HG03025 (cell line): ENCODE measurements around the gene CCNT1.
"Not testable (repeated sequence)": the region's sequence is repeated elsewhere in the genome, so short reads cannot be mapped to it uniquely, and the experiment has no call there.

Source experiments
- ATAC-seq: cut with Tn5 transposase; IDR thresholded peaks from one replicate; pipeline ENCODE4 v1.9.1; 2021; ENCODE audit warnings: mild to moderate bottlenecking, moderate library complexity; ENCODE audit not compliant: unreplicated experiment, low FRiP score

CCNT1 gene

DNA sequence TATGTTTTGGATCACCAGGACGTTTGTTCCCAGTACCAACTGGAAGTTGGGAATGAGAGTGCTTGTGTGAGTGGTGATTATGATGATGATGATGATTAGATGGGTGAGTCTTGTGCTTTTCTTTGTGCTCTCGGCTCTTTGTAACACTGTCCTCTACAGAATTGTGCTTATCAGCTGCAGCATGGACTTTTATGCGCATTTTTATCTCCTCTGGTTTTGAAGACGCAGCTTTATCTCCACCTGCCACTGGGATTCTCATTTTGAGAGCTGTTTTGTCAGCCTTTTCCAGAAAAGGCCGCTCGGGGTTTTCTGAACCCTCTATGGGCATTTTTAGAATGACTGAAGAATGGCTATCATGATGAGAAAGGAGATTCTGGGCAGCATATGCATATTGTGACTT is 22.9 kb downstream of the CCNT1 start:
- ATAC-seq: no peak

DNA sequence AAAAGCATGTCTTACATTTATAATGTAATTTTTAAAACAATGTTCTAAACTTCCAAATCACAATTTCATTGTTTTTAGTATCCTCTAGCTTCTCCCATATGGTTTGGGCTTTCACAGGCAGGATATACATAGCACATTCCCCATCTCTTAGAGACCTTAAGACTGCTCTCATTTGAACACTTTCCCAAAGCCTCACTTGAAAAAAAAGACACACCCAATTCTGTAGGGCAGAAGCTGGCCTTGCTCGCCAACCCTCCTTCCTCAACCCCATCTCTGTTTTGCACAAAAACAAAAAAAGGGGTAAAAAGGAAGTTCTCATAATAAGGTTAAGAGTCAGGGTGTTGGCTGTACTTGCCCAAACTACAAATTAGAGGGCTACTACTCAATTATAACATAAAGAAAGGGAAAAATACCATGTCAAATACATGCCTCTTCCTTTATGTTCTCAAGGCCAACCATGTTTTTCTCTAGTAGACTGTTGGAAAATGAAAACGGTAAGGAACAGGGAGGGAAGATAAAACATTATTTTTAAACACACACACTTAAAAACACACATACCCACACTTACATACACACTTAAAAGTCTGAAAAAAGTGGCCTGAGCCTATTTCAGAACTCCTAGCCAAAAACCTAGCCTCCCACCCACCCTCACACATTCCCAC is 24.6 kb downstream of the CCNT1 start:
- ATAC-seq: no peak

DNA sequence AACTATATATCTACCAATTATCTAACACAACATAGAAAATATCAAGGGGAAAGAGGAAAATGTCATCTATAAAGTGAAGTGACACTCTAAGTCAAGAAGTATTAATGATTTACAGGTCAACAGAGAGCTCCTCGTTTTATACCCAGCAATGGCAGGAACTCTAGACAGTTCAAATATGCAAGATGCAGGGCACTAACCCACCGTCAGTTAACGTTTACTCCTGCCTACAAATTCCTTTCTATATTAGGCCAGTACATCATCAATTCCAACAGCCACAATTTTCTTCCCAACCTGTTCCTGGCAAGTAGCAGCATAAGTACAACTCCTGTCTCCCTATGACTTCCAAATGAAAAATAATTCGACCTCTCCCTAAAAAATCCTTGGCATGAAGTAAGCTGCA is 25.5 kb downstream of the CCNT1 start:
- ATAC-seq: no peak

DNA sequence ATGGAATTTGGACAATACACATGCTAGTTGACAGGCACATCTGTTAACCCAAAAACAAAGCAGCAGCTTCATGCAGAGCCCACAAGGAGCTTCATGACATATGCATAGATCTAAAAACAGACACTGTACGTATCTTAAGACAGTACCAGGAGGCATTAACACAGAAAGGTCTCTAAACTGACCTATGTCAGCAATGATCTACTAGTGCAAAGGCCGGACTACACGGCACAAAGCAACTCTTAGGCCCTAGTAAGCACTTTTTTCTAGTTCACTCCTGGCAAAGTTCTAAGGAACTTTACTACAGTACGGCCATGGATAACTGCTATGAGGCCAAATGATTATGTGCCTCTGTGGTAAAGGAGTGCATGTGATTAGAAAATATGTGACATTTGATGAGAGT is 26.1 kb downstream of the CCNT1 start:
- ATAC-seq: no peak

DNA sequence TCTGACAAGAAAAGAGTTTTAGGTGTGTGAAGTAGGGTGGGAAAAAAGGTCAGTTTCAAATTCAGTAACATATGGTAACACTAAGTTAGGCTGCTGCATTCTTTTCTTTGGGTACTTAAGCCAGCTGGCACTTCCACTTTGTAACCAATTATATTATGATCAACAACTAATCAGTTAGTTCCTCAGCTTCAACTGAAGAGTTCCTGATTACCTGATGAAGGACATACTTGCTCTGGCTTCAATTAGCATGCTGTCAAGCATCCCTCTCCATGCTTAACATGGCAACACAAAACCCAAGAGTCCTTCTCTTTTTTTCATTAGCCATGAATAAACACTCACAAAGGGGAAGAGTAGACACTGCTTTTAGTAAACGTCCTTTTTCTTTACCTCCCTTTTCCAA is 27.7 kb downstream of the CCNT1 start:
- no peak for ATAC-seq

DNA sequence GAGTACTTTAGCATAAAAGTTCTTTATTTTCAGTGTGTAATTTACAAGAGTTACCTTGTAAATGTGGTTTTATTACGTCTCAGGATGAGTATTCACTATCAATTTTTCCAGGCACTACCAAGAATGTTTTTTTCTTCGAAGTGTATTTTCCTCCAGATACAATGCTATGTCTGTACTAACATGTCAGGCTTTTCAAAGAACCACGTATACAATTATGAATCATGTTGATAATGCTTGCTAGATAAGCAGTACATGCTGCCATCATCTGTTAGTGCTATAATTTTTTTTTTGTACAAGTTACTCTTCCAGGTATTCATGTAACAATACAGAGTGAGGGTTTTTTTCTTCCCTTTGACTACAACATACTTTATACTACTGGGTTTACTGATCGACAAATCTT is 28.9 kb downstream of the CCNT1 start:
- no peak for ATAC-seq

DNA sequence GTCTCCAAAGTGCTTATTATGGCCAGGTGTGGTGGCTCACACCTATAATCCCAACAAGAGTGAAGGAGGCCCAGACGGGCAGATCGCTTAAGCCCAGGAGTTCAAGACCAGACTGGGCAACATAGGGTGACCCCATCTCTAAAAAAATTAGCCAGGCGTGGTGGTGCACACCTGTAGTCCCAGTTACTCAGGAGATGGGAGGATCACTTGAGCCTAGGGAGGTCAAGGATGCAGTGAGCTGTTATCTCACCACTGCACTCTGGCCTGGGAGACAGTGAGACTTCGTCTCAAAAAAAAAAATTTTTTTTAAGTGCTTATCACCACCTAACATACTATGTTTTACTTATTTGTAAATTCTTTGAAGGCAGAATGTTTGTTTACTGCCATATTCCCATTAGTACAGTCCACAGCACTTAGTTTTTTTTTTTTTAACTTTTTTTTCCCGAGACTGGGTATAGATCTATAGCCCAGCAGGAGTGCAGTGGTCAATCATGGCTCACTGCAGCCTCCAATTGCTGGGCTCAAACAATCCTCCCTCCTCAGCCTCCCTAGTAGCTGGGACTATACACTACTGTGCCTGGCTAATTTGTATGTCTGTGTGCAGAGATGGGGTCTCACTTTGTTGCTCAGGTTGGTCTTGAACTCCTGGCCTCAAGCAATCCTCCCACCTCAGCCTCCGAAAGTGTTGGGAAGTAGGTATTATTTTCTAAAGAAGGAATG is 29.7 kb downstream of the CCNT1 start:
- no peak for ATAC-seq

DNA sequence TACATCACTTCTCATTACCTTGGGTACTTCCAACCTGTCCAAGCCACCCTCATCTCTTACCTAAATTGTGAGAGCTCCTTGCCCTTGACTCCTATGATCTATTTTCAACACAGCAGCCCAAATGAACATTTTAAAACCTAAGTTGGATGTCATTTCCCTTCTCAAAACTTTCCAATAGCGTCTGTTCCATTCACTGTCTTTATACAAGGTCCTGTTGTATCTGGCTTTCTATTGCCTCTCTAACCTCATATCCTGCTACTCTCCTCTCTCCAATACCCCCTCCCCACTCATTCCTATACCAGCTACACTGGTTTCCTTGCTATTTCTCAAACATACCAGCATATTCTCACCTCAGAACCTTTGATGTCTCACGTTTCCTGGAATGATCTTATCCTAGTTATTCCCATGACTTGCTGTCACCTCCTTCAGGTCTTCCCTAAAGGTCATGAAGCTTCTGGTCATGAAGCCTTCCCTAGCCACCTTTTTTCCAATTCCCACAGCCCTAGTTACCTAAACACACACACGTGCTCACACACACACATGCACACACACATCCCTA is 30.4 kb downstream of the CCNT1 start:
- ATAC-seq: no peak

DNA sequence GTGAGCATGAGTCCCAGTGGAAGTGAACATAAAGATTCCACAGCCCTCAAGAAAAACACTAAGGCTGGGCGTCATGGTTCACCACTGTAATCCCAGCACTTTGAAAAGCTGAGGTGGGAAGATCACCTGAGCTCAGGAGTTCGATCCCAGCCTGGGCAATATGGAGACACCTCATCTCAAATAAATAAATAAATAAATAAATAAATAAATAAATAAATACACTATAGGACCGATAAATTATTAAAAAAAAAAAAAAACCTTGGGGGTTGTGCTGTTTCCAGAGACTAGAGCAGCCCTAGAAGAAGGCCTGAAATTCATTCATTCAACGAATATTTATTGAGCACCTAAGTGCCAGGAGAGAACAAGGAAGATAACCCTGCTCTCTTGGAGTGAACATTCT is 33.0 kb downstream of the CCNT1 start:
- ATAC-seq: no peak

DNA sequence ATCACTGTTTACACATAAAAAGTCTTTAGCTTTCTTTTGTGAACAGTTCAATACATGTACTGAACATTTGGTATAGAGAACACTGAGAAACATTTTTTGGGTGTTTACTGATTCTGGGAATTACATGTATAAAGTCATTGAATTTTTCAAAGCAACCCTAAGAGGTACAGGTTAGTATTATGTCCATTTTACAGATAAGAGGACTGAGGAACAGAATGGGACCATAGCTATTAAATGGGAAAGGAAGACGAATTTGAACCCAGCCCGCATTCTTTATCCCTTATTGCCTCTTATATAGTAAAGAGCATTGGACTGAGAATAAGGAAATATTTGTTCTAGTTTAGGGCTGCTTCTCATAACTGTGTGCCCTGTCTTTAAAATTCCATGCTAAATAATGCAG is 33.6 kb downstream of the CCNT1 start:
- ATAC-seq: no peak

DNA sequence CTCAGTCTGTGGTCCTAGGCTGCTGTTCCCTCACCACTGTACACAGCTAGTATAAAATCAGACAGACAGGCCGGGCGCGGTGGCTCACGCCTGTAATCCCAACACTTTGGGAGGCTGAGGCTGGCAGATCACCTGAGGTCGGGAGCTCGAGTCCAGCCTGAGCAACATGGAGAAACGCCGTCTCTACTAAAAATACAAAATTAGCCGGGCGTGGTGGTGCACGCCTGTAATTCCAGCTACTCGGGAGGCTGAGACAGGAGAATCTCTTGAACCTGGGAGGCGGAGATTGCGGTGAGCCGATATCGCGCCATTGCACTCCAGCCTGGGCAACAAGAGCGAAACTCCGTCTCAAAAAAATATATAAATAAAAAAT is 34.0 kb downstream of the CCNT1 start:
- not testable (repeated sequence) for ATAC-seq

DNA sequence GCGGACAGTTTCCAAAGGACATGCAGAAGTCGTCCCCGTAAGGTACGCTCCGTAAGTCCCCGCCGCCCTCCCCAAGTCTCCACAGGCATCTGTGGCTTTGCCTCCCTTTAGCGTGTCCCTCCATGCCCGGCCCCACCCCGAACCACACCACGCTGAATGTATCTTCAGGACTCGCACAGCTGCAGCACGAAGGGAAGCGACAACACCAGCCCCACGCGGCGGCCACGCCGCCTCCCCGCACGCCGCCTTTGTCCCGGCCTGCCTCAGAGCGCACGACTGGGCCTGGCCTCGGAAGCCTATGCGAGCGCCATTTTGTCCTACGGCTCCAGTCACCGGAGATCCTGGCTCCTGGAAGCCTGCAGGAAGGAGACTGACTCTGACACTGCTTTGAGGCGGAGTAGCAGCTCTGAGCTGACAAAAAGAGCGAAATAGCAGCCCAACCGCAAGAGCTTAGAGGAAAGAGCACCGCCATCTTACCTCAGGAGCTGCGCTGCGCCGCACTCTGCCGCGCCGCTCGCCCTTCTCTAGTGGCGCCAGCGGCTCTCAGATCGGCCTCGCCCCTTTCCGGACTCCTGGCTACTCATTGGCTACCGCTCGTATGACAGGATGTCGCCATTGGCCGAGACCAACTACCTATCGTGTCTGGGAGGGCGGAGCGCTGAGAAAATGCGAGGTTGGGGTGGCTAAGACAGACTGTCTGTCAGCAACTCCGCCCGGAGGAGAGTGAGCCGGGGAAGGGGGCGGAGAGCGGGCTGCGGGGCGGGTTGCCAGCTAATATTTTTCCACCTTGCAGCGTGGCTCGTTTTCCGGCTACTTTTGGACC is 34.6 kb downstream of the CCNT1 start, which contains the start of gene KANSL2:
TSS of gene KANSL2 (minus strand) at position 529 of the 823 bp plus-strand sequence. CDS start 606 bp downstream, outside the sequence.
- ATAC-seq: peak; percentile 97

DNA sequence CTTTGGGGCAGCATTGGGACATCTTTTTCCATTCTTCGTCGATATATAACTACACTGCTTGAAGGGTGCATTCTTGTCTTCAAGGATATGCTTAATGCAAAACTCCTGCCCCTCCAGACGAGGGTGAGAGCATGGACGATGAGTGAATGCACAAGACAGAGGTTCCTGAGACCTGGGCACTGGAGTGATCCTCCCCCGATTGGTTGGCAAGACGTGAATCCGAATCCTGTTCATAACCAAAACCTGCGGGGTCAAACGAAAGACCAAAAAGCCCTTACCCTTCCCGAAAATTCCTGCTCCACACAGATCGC is 35.2 kb downstream of the CCNT1 start:
- no peak for ATAC-seq

DNA sequence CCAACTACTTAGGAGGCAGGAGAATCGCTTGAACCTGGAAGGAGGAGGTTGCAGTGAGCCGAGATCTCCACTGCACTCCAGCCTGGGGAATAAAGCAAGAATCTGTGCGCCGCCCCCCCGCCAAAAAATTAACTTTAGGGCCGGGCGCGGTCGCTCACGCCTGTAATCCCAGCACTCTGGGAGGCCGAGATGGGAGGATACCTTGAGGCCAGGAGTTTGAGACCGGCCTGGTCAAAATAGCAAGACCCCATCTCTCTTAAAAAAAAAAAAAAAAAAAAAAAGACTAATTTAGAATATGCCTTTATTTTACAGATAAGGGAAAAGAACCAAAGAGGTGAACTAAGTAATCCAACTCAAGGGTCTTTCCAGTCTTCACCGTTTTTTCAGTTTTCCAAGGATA is 35.6 kb downstream of the CCNT1 start:
- ATAC-seq: no peak

DNA sequence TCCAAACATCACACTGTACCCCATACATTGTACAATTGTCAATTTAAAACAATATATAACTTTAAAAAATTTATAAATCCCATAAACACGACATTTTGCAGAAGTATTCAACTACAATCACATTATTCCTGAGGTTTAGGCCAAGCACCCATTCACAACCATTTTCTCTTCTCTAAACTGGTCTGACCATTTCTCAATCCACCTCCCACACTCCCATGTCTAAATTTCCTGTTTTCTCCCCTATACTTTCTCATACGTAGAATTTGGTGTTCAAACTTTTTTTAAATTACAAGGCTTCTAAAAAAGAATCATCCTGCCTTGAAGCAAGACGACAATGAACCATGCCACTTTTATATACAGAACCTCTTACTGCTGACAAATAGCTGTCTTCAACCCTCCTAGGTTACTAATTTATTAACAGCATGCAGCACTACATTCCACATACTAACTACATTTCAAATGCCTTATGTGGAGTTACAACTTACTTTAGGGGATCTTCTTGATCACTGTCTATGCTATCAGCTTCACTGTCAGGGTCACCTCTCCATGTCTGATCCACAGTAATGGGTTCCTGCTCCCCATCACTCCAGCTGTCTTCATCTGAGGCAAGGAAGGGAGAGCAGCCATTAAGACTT is 37.8 kb downstream of the CCNT1 start:
- no peak for ATAC-seq

DNA sequence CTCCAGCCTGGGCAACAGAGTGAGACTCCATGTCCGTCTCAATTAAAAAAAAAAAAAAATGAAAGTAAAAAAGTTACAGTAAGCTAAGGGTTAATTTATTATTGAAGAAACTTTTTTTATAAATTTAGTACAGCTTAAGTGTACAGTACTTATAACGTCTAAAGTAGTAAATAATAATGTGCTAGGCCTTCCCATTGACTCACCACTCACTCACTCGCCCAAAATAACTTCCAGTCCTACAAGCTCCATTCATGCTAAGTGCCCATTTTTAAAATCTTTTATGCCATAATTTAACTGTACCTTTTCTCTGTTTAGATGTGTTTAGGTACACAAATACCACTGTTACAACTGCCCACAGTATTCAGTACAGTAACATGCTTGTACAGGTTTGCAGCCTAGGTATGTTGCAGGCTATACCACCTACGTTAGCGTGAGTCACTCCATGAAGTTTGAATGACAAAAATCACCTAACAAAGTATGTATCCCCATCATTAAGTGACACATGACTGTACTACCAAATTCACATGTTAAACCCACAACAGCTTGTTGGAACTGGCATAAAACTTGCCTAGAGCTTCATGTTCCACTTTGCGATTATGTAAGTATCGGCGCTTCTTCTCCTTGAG is 45.2 kb downstream of the CCNT1 start:
- ATAC-seq: no peak

DNA sequence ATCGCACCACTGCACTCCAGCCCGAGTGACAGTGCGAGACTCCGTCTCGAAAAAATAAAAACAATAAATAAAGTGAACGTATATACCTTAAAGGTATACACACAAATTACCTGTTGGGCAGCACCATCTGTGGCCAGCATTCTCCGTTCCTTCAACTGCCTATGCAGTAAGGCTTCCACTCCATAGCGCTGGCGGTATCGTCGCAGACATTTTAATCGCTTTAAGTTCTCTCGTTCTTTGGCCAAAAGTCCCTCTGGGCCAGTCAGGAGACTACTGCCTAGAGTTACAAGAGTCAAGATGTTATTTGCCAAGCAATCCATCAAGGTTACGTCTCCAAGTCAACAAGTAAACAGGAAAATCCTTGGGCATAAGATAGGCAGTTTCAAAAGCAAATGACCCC is 47.5 kb downstream of the CCNT1 start:
- no peak for ATAC-seq

DNA sequence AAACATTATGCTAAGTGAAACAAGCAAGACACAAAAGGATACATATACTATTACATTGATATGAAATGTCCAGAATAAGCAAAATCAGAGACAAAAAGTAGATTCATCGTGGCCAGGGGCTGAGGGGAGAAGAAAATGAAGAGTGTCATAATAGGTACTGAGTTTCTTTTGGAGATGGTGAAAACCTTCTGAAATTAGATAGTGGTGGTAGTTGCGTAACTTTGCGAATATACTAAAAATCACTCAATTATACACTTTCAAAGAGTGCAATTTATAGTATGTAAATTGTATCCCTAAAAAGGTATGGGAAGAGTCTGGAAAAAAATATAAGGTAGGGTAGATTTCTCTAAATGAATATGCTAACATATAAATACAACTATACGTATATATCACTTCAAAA is 56.6 kb downstream of the CCNT1 start:
- ATAC-seq: no peak

DNA sequence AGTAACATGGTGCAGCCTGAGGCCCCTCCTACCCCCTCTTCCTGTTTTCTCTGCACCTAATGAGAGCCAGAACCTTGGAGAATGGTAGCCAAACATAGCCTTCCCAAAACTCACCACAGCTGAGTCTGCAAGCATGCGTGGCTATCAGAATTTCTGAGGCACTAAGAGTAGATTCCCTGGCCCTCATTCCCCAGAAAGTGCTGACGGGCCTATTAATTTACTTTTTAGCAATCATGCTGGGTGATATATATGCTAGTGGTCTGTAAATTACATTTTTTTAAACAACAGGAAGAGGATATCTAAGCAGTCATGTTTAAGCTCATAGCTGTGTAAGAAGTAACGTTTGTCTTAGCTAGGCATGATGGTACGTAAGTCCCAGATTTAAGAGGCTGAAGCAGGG is 64.8 kb downstream of the CCNT1 start:
- no peak for ATAC-seq

DNA sequence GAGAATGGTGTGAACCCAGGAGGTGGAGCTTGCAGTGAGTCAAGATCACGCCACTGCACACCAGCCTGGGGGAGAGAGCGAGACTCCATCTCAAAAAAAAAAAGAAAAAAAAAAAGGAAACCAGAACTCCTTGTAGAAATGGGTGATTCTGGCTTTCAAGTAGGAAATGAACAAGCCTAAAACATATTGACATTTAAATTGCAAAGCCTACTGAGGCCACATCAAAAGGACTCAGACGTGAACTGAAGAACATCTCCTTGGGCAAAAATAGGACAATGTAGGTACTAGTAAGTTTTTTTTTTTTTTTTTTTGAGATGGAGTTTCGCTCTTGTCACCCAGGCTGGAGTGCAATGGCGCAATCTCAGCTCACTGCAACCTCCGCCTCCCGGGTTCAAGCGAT is 71.2 kb downstream of the CCNT1 start:
- not testable (repeated sequence) for ATAC-seq
